Transverse colon (tissue), 4 donors: ENCODE results near the gene MMP8.
A peak's percentile ranks its signal among the peaks of the same experiment; 100 is the strongest.

Experiments
- CTCF ChIP-seq, 5 experiments: fragments of 200-600 bp in 3 of 5; fragments of 450-650 bp in 2 of 5; sonication (generic) in 3 of 5; IDR thresholded peaks; 1 replicate in 2 of 5; 2 replicates in 3 of 5; pipeline ENCODE4 v1.5.1; 2016 to 2017; ENCODE audit warnings: antibody characterized with exemption in 5 of 5, inconsistent platforms in 3 of 5, mild to moderate bottlenecking in 2 of 5, moderate library complexity in 1 of 5
- EP300 ChIP-seq: sonication (generic); formaldehyde crosslinking; IDR thresholded peaks from one replicate; pipeline ENCODE4 v1.6.1; 2017; ENCODE audit warnings: antibody characterized with exemption, low read depth
- POLR2A ChIP-seq: fragments of 450-650 bp; IDR thresholded peaks from one replicate; pipeline ENCODE4 v1.6.1; 2016; ENCODE audit warnings: antibody characterized with exemption, mild to moderate bottlenecking, moderate library complexity
- POLR2AphosphoS5 ChIP-seq, 3 donors: sonication (generic); formaldehyde crosslinking; IDR thresholded peaks; one replicate each; pipeline ENCODE4 v1.6.1; 2016; ENCODE audit warnings: antibody characterized with exemption in 3 of 3

GRCh38 chr11:102733232-102733875 is 8.6 kb upstream of the MMP8 start:
- TF ChIP-seq CTCF (IDR thresholded peaks at IDR 0.05), result peak; percentile 49 to 74 (median 65)
- no peak for TF ChIP-seq EP300
- no peak for TF ChIP-seq POLR2A
- no peak for TF ChIP-seq POLR2AphosphoS5 (IDR thresholded peaks at IDR 0.05)
